HTR-8/SVneo (cell line): ENCODE measurements around the gene NCR2.

ENCODE experiments used
- DNase-seq: peaks from one replicate; pipeline ENCODE4 v3.0.0; 2011; ENCODE audit warnings: low spot score, mixed read lengths; ENCODE audit not compliant: insufficient read length
- FAIRE-seq: peaks from 2 replicates; lab custom pipeline; 2011; peaks lifted over from hg19 to GRCh38; lab: Jason Lieb, UNC

NCR2 gene

GRCh38 chr6:41379306-41379705, 43.9 kb downstream of the NCR2 start:
- FAIRE-seq, result no peak
- DNase-seq, result no peak

GRCh38 chr6:41386594-41386993, 51.2 kb downstream of the NCR2 start:
- DNase-seq (no peak), FAIRE-seq (no peak)

GRCh38 chr6:41392246-41392645, 56.8 kb downstream of the NCR2 start:
- FAIRE-seq (no peak), DNase-seq (no peak)

- FAIRE-seq (no peak), DNase-seq (no peak)
Observed at GRCh38 chr6:41396335-41396734, 60.9 kb downstream of the NCR2 start.

GRCh38 chr6:41399424-41399823, 64.0 kb downstream of the NCR2 start:
- FAIRE-seq (no peak), DNase-seq (no peak)
